Ishikawa (cell line): ENCODE data around the gene SH3BP5L.

ENCODE experiments used
- CREB1 ChIP-seq: IDR thresholded peaks from 2 replicates; pipeline ENCODE4 v1.6.1; 2012; ENCODE audit warnings: low read depth
- EGR1 ChIP-seq: IDR thresholded peaks from 2 replicates; pipeline ENCODE4 v1.6.1; 2012
- EP300 ChIP-seq: IDR thresholded peaks from 2 replicates; pipeline ENCODE4 v1.6.1; 2012; ENCODE audit warnings: borderline replicate concordance
- FOXM1 ChIP-seq: IDR thresholded peaks from 2 replicates; pipeline ENCODE4 v1.6.1; 2012; ENCODE audit warnings: low read depth, borderline replicate concordance
- MAX ChIP-seq: IDR thresholded peaks from 2 replicates; pipeline ENCODE4 v1.6.1; 2012
- NFIC ChIP-seq: IDR thresholded peaks from 2 replicates; pipeline ENCODE4 v1.6.1; 2012
- RAD21 ChIP-seq: IDR thresholded peaks from 2 replicates; pipeline ENCODE4 v1.6.1; 2012; ENCODE audit warnings: low read depth
- TAF1 ChIP-seq: IDR thresholded peaks from 2 replicates; pipeline ENCODE4 v1.6.1; 2012; ENCODE audit warnings: low read depth, mild to moderate bottlenecking
- TCF12 ChIP-seq: IDR thresholded peaks from 2 replicates; pipeline ENCODE4 v1.6.1; 2012; ENCODE audit warnings: low read depth
- TEAD4 ChIP-seq: IDR thresholded peaks from 2 replicates; pipeline ENCODE4 v1.6.1; 2012
- YY1 ChIP-seq: IDR thresholded peaks from 2 replicates; pipeline ENCODE4 v1.6.1; 2012; ENCODE audit warnings: low read depth
- ZBTB7A ChIP-seq: IDR thresholded peaks from 2 replicates; pipeline ENCODE4 v1.6.1; 2012; ENCODE audit warnings: low read depth
- TF ChIP-seq, protein P1 (sequence below): IDR thresholded peaks from 2 replicates; pipeline ENCODE4 v1.6.1; 2012
- TF ChIP-seq, protein P2 (sequence below): IDR thresholded peaks from 2 replicates; pipeline ENCODE4 v1.6.1; 2012; ENCODE audit warnings: low read depth, mild to moderate bottlenecking

The SH3BP5L gene

DNA sequence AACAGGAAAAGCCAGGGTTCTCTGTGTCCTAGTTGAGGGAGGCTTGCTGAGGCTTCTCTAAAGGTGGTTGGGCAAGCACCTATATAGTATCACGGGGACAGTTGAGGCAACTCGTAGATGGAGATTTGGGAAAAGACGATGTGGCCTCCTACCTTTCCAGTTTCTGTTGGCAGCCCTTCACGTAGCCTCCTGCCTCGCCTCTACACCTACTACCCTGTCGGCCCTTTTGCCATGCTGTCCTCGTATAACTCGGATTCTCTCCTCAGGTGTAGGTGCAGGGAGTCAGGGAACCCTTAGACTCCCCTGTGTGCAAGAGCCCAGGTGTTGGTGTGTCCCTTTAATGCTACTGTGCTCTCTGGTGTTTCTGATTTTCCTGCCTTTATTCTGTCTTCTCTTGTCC, 22.9 kb upstream of the SH3BP5L start:
- no peak for TF ChIP-seq TAF1
- no peak for TF ChIP-seq TCF12
- TF ChIP-seq RAD21 = no peak
- TF ChIP-seq FOXM1 = no peak

- no peak for TF ChIP-seq CREB1
- TF ChIP-seq FOXM1 = no peak
- TF ChIP-seq MAX = no peak
- TF ChIP-seq TAF1 = no peak
- no peak for TF ChIP-seq NFIC
- no peak for TF ChIP-seq TCF12
- TF ChIP-seq, protein P1, sequence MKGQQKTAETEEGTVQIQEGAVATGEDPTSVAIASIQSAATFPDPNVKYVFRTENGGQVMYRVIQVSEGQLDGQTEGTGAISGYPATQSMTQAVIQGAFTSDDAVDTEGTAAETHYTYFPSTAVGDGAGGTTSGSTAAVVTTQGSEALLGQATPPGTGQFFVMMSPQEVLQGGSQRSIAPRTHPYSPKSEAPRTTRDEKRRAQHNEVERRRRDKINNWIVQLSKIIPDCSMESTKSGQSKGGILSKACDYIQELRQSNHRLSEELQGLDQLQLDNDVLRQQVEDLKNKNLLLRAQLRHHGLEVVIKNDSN = no peak
- no peak for TF ChIP-seq ZBTB7A
- no peak for TF ChIP-seq TEAD4
These were observed 22.3 kb upstream of the SH3BP5L start for GRCh38 chr1:248847956-248848561.

GRCh38 chr1:248847181-248847955, 21.7 kb upstream of the SH3BP5L start:
- no peak for TF ChIP-seq YY1
- TF ChIP-seq TCF12 = no peak
- TF ChIP-seq RAD21 = no peak
- TF ChIP-seq, protein P2, sequence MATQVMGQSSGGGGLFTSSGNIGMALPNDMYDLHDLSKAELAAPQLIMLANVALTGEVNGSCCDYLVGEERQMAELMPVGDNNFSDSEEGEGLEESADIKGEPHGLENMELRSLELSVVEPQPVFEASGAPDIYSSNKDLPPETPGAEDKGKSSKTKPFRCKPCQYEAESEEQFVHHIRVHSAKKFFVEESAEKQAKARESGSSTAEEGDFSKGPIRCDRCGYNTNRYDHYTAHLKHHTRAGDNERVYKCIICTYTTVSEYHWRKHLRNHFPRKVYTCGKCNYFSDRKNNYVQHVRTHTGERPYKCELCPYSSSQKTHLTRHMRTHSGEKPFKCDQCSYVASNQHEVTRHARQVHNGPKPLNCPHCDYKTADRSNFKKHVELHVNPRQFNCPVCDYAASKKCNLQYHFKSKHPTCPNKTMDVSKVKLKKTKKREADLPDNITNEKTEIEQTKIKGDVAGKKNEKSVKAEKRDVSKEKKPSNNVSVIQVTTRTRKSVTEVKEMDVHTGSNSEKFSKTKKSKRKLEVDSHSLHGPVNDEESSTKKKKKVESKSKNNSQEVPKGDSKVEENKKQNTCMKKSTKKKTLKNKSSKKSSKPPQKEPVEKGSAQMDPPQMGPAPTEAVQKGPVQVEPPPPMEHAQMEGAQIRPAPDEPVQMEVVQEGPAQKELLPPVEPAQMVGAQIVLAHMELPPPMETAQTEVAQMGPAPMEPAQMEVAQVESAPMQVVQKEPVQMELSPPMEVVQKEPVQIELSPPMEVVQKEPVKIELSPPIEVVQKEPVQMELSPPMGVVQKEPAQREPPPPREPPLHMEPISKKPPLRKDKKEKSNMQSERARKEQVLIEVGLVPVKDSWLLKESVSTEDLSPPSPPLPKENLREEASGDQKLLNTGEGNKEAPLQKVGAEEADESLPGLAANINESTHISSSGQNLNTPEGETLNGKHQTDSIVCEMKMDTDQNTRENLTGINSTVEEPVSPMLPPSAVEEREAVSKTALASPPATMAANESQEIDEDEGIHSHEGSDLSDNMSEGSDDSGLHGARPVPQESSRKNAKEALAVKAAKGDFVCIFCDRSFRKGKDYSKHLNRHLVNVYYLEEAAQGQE = no peak
- no peak for TF ChIP-seq TAF1
- no peak for TF ChIP-seq EGR1

DNA sequence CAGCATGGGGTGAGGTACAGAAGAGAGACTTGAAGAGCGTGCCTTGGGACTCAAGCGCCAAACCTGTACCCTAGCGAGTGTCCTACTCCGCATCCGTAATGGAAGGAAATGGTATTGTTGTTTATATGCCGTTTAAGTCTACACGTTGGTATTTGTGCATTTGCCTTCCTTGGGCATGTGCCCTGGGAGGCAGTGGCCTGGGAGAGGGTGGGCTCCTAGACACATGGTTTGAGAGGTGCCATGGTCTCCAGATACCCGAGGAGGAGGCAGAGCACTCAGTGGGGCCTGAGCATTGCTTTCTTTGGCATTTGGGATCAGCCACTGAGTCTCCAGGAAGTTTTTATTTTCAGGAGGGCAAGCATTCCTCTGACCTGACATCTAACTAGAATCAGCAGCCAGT, 18.8 kb upstream of the SH3BP5L start:
- TF ChIP-seq TAF1 (no peak), CREB1 (no peak), EP300 (no peak)

DNA sequence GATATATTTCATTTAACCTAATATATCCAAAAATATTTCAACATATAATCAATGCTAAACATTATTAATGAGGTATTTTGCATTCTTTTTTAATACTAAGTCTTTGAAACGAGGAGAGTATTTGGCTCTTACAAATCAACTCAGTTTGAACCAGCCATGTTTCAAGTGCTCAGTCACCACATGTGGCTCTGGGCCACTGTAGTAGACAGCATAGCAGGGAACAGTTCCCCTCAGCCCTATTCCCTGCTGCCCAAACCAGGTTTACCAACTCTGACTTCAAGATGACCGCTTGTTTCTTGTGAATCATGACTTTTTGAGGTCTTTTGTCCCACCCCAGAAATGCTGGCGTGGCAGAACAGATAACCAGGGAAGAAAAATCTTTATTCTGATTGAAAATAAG, 18.0 kb upstream of the SH3BP5L start:
- no peak for TF ChIP-seq EGR1
- TF ChIP-seq TCF12 = no peak

DNA sequence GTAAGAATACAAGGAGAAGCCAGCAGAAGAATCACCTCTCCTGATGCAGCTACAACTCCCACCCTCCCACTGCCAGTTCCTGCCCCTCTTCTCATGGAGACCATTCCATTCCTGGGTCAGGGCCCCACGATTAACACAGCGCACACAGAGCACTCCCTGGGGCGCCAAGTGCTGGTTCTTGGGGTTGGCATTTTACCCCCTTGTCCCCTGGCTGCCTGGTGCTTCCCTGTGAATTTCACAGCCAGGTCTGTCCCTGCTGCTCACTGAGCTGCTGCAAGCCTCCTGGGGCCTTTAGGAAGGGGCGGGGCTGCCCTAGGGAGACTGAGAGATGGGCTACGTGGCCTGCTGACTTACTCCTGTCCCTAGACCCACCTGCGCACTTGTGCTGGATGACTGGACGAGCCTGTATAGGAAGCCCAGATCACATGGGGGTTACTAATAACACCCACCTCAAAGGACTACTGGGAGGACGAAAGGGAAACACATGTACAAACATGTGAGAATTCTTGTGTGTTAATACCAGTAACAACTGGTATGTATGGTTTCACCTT, 17.1 kb upstream of the SH3BP5L start:
- TF ChIP-seq TAF1 (no peak), NFIC (no peak), TEAD4 (no peak), EGR1 (no peak), RAD21 (no peak), TCF12 (no peak), FOXM1 (no peak), ZBTB7A (no peak)
- TF ChIP-seq, protein P2 = no peak
- TF ChIP-seq, protein P1 = no peak

- TF ChIP-seq EP300 = no peak
- TF ChIP-seq RAD21 = peak; percentile 60
These were observed 16.1 kb upstream of the SH3BP5L start for GRCh38 chr1:248841702-248842395.
